Right atrium auricular region (tissue), 2 donors: ENCODE data around the gene MPC1. TPM values are rescaled to one million over a fixed set of nuclear protein-coding genes. Genes with fewer than 3 reads are reported as not detected.

Experiments used
- DNase-seq: peaks from one replicate; pipeline ENCODE4 v3.0.0-alpha.2; 2019; ENCODE audit warnings: low spot score
- H3K27ac ChIP-seq, 2 donors: fragments of 200-600 bp; sonication (generic); 1 replicate in 1 of 2; 2 replicates in 1 of 2; pipeline ENCODE4 v1.5.1; 2016 to 2019
- H3K27me3 ChIP-seq, 2 donors: fragments of 200-600 bp; sonication (generic); one replicate each; pipeline versions ENCODE4 v1.5.1 to v1.6.0; 2017 to 2019
- H3K36me3 ChIP-seq: fragments of 200-600 bp; sonication (generic); one replicate; pipeline ENCODE4 v1.5.1; 2016
- H3K4me1 ChIP-seq, 2 donors: fragments of 200-600 bp; sonication (generic); one replicate each; pipeline versions ENCODE4 v1.5.1 to v1.6.0; 2017 to 2019
- H3K4me3 ChIP-seq, 2 donors: fragments of 200-600 bp; sonication (generic); 1 replicate in 1 of 2; 2 replicates in 1 of 2; pipeline ENCODE4 v1.5.1; 2017 to 2019; ENCODE audit warnings: mild to moderate bottlenecking in 1 of 2, moderate library complexity in 1 of 2
- H3K9me3 ChIP-seq, 2 donors: fragments of 200-600 bp; sonication (generic); one replicate each; pipeline ENCODE4 v1.5.1; 2019
- CTCF ChIP-seq, 2 donors: fragments of 200-600 bp; sonication (generic); IDR thresholded peaks; one replicate each; pipeline ENCODE4 v1.5.1; 2019; ENCODE audit warnings: antibody characterized with exemption in 2 of 2
- total RNA-seq, 2 donors: library from RNA; depleted of rRNA; stranded (reverse); fragments of >200 nt; gene quantifications; one replicate each; pipeline ENCODE4 v1.1.0, GENCODE V29; 2016

Gene MPC1
- total RNA-seq, 2 donors from 2014 or later, result 250 to 616 TPM

GRCh38 chr6:166325383-166326042 lies 57.2 kb downstream of the MPC1 start:
- Histone ChIP-seq H3K4me1 (peaks cover 0 to 11% of the 10 kb centered on the region in 2 donors), H3K27me3 (no peaks in the 10 kb centered on the region), H3K9me3 (no peaks in the 10 kb centered on the region), H3K36me3 (peaks cover 50% of the 10 kb centered on the region), H3K4me3 (no peak overlapping the region), H3K27ac (no peak overlapping the region)
- TF ChIP-seq CTCF (IDR thresholded peaks at IDR 0.05), result no peak
- no peak for DNase-seq

DNA sequence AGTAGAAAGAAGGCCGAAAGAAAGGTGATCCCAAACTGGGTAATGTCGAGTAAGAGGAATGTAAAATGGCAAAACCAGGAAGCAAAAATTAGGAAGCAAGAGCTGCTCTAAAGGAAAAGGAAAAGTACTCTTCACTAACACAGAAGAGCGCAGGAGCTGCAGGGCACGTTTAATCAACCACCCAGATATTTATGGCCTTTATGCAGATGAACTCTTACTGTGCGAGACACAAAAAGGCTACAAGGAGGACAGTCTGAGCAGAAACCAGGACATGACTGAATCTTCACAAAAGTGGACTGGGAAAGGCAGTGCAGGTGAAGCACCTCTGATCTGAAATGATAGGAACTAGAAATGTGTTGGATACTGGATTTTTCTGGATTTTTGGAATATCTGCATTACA lies 59.3 kb downstream of the MPC1 start:
- H3K36me3 ChIP-seq, result peaks cover 45% of the 10 kb centered on the region
- no peak for DNase-seq
- no peak overlapping the region for H3K27ac ChIP-seq
- TF ChIP-seq CTCF (IDR thresholded peaks at IDR 0.05), result no peak
- H3K4me3 ChIP-seq, result no peak overlapping the region
- H3K27me3 ChIP-seq, result no peaks in the 10 kb centered on the region
- H3K9me3 ChIP-seq, result no peaks in the 10 kb centered on the region
- peaks cover 0 to 10% of the 10 kb centered on the region in 2 donors for H3K4me1 ChIP-seq

DNA sequence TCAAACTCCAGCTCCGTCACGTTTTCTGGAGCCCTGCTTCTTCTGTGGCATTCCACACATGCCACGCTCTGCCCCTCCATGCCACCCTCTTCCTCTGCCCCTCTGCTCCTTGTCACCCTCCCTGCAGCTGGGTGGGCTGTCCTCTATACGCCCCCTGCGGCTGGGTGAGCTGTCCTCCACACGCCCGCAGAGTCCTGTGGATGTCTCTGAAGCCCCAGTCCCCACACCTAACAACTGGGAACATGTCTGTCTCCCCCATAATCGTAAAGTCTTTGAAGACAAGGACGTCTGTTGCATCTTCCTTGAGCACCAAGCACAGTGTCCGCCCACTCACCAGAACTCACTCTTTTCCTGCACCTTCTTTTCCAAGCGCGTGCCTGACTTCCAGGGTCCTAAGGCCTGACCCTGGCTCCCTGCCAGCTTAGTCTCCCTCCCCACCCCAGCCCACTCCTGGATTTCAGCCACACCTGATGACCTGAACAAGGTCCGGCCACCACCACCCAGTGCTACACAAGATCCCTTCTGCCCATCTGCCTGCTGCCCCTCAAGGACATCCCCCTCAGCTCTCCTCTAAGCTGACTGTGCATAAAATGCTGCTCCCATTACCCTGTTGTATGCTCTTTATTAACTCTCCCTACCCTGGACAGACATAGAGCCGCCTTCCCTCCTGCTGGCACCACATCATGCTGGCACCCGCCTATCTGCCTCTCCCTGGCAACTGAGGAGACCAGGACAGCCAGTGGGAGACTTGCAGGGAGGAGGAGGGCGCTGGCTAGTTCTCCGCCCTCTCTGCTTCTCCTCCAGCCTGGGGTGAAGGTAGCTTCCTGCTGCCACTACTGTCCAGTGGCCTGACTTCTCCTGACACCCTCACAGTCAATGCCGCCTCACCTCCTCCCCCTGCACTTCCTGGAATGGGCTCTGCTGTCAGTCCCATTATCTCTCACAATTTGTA lies 63.8 kb downstream of the MPC1 start:
- H3K4me1 ChIP-seq, result peaks cover 0 to 5% of the 10 kb centered on the region in 2 donors
- no peaks in the 10 kb centered on the region for H3K27me3 ChIP-seq
- peaks cover 28% of the 10 kb centered on the region for H3K36me3 ChIP-seq
- no peak overlapping the region for H3K4me3 ChIP-seq
- H3K27ac ChIP-seq, result no peak overlapping the region
- no peak for DNase-seq
- no peak for TF ChIP-seq CTCF (IDR thresholded peaks at IDR 0.05)
- no peaks in the 10 kb centered on the region for H3K9me3 ChIP-seq

- Histone ChIP-seq H3K4me1 (peaks cover 0 to 5% of the 10 kb centered on the region in 2 donors), H3K4me3 (no peak overlapping the region), H3K9me3 (no peaks in the 10 kb centered on the region), H3K27me3 (no peaks in the 10 kb centered on the region), H3K27ac (no peak overlapping the region), H3K36me3 (peaks cover 21% of the 10 kb centered on the region)
- no peak for TF ChIP-seq CTCF (IDR thresholded peaks at IDR 0.05)
- no peak for DNase-seq
Measured at GRCh38 chr6:166318227-166318626, 64.5 kb downstream of the MPC1 start.

DNA sequence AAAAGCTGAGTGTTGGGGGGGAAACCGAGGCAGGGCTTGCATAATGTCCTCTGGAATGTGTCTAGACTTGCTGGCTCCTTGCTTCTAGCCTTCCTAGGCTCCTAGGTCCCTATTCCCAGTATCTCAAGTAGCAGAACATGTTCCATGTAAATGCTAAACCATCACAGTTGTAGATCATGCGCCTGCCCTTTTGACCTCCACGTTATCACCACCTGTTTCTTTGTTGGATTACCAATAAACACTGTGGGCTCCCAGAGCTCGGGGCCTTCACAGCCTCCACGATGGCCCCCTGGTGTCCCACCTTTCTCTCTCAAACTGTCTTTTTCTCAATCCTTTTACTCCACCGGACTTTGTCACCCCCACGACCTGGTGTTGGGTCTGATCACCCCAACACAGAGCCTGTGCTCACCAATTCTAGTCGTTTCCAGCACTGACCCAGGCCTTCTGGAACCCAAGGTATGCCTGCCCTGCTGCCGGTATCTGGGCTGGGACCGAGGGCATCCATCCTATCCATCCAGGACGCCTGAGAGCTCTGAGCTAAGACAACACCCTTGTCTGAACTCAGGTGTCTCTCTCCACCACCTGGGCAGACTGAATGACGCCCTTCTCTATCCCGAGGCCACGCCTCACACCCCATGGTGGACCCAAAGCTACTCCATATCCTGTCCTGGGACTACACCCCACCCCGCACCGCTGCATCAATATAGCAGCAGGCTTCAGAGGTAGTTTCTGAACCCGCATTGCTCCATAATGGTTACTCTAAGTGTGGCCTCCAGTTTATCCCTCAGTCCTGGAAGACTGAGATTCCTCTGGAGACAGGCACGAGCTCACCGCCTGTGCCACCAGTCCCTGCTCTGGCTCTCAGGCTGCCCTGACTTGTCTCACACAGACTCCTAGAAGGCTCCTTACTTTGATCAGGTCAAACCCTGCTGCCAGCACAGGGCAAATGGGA lies 65.2 kb downstream of the MPC1 start:
- no peaks in the 10 kb centered on the region for H3K27me3 ChIP-seq
- no peak overlapping the region for H3K27ac ChIP-seq
- H3K36me3 ChIP-seq, result peaks cover 14% of the 10 kb centered on the region
- H3K4me3 ChIP-seq, result no peak overlapping the region
- TF ChIP-seq CTCF (IDR thresholded peaks at IDR 0.05), result no peak
- peaks cover 0 to 5% of the 10 kb centered on the region in 2 donors for H3K4me1 ChIP-seq
- no peak for DNase-seq
- no peaks in the 10 kb centered on the region for H3K9me3 ChIP-seq
